NCI-H187 treated with DMSO at 0.1 percent for 48 hours (cell line): ENCODE results near the gene PRKD1.

Experiments used
- DNase-seq: peaks from one replicate; lab custom pipeline; 2025; lab: John Stamatoyannopoulos, UW

The PRKD1 gene

GRCh38 chr14:29838752-29839151, 88.9 kb downstream of the PRKD1 start:
- DNase-seq = no peak

- no peak for DNase-seq
These were observed 91.3 kb downstream of the PRKD1 start for GRCh38 chr14:29836395-29836794.

GRCh38 chr14:29832042-29832441, 95.6 kb downstream of the PRKD1 start:
- DNase-seq = no peak

- no peak for DNase-seq
These were observed 97.8 kb downstream of the PRKD1 start for GRCh38 chr14:29829851-29830250.

GRCh38 chr14:29823816-29824215, 103.8 kb downstream of the PRKD1 start:
- no peak for DNase-seq

GRCh38 chr14:29822430-29822709, 105.3 kb downstream of the PRKD1 start:
- no peak for DNase-seq

GRCh38 chr14:29821661-29822429, 105.8 kb downstream of the PRKD1 start:
- peak; percentile 29 for DNase-seq

GRCh38 chr14:29821242-29821641, 106.4 kb downstream of the PRKD1 start:
- DNase-seq = no peak

GRCh38 chr14:29820785-29821184, 106.9 kb downstream of the PRKD1 start:
- no peak for DNase-seq

- DNase-seq = no peak
These were observed 109.8 kb downstream of the PRKD1 start for GRCh38 chr14:29817767-29818405.

GRCh38 chr14:29815016-29815674, 112.5 kb downstream of the PRKD1 start:
- DNase-seq = no peak

GRCh38 chr14:29814156-29815015, 113.3 kb downstream of the PRKD1 start:
- no peak for DNase-seq

GRCh38 chr14:29810682-29811081, 117.0 kb downstream of the PRKD1 start:
- DNase-seq = no peak

GRCh38 chr14:29810064-29810463, 117.6 kb downstream of the PRKD1 start:
- DNase-seq = no peak

GRCh38 chr14:29806124-29806517, 121.5 kb downstream of the PRKD1 start:
- DNase-seq = no peak

GRCh38 chr14:29805415-29806123, 122.1 kb downstream of the PRKD1 start:
- DNase-seq = no peak

GRCh38 chr14:29804481-29805266, 123.0 kb downstream of the PRKD1 start:
- no peak for DNase-seq

- DNase-seq = no peak
These were observed 124.6 kb downstream of the PRKD1 start for GRCh38 chr14:29803045-29803444.

GRCh38 chr14:29802211-29802610, 125.4 kb downstream of the PRKD1 start:
- no peak for DNase-seq

- DNase-seq = no peak
These were observed 126.7 kb downstream of the PRKD1 start for GRCh38 chr14:29800961-29801360.
